A673 (cell line): Measurements from ENCODE around the gene SYNGR3. TPM values are rescaled to one million over a fixed set of nuclear protein-coding genes. Genes with fewer than 3 reads are reported as not detected.

ENCODE experiments used
- BruUV-seq: library from RNA; stranded (reverse); fragments of 400-500 nt; replicated peaks from 2 replicates; lab custom pipeline; 2021; lab: Mats Ljungman, UMichigan
- CTCF ChIA-PET: fragments of 300-600 bp; sonication (Branson Sonifier 250); formaldehyde crosslinking; loops from one replicate; lab custom pipeline; 2022; ENCODE audit warnings: antibody characterized with exemption; lab: Charles Lee
- POLR2A ChIA-PET: fragments of 300-600 bp; sonication (Branson Sonifier 250); formaldehyde crosslinking; loops from one replicate; lab custom pipeline; 2022; ENCODE audit warnings: antibody characterized with exemption; ENCODE audit not compliant: low non-redundant PET; lab: Charles Lee
- DNase-seq: peaks from one replicate; pipeline ENCODE4 v3.0.0-alpha.2; 2015; ENCODE audit warnings: low spot score
- H3K27ac ChIP-seq: fragments of 200-600 bp; sonication (generic); 2 replicates; pipeline ENCODE4 v1.5.1; 2016; ENCODE audit warnings: mixed run types, low read depth, mild to moderate bottlenecking, mixed read lengths, antibody characterized with exemption, low read length; ENCODE audit not compliant: poor library complexity, severe bottlenecking
- H3K27me3 ChIP-seq: fragments of 200-600 bp; sonication (generic); replicated peaks from 2 replicates; pipeline ENCODE4 v1.6.1; 2017; ENCODE audit warnings: mixed run types, low read depth, mild to moderate bottlenecking, mixed read lengths, antibody characterized with exemption, low read length; ENCODE audit not compliant: insufficient read depth, poor library complexity
- H3K36me3 ChIP-seq: fragments of 200-600 bp; sonication (generic); 2 replicates; pipeline ENCODE4 v1.6.1; 2016; ENCODE audit warnings: mixed run types, mild to moderate bottlenecking, mixed read lengths, antibody characterized with exemption, low read length; ENCODE audit not compliant: insufficient read depth, poor library complexity, severe bottlenecking
- H3K4me1 ChIP-seq: fragments of 200-600 bp; sonication (generic); 2 replicates; pipeline ENCODE4 v1.6.1; 2017; ENCODE audit warnings: mixed run types, mild to moderate bottlenecking, mixed read lengths, antibody characterized with exemption, low read length; ENCODE audit not compliant: insufficient read depth, poor library complexity, severe bottlenecking
- H3K4me3 ChIP-seq: fragments of 200-600 bp; sonication (generic); 2 replicates; pipeline ENCODE4 v1.5.1; 2016; ENCODE audit warnings: low read depth, mixed run types, mild to moderate bottlenecking, mixed read lengths, low read length; ENCODE audit not compliant: poor library complexity, severe bottlenecking
- H3K9me3 ChIP-seq: fragments of 200-600 bp; sonication (generic); 2 replicates; pipeline ENCODE4 v1.6.1; 2016; ENCODE audit warnings: mixed run types, low read depth, mild to moderate bottlenecking, mixed read lengths, antibody characterized with exemption, low read length; ENCODE audit not compliant: poor library complexity, severe bottlenecking
- EZH2 ChIP-seq: fragments of 200-600 bp; sonication (generic); IDR thresholded peaks from 2 replicates; pipeline ENCODE4 v1.6.1; 2017; ENCODE audit warnings: borderline replicate concordance, low read depth, mild to moderate bottlenecking, mixed read lengths, antibody characterized with exemption, low read length; ENCODE audit not compliant: poor library complexity, severe bottlenecking
- intact Hi-C: fragments of 100-400 bp; cut with micrococcal nuclease; formaldehyde crosslinking; loops from one replicate; pipeline ENCODE4 v1.10.0; 2022; ENCODE audit not compliant: unreplicated experiment
- total RNA-seq: library from RNA; stranded (reverse); gene quantifications from 2 replicates; pipeline ENCODE4 v1.2.3, GENCODE V29; 2021
- TF ChIP-seq, protein P1 (sequence below): fragments of 300-800, 200-600 bp; sonication (generic); conservative IDR thresholded peaks from 2 replicates; pipeline ENCODE4 v1.5.1; 2017; ENCODE audit warnings: low read depth, mild to moderate bottlenecking, antibody characterized with exemption, low read length, moderate library complexity, mixed read lengths

The SYNGR3 gene
- total RNA-seq, 1 experiment from 2014 or later, result 1.4 TPM

DNA sequence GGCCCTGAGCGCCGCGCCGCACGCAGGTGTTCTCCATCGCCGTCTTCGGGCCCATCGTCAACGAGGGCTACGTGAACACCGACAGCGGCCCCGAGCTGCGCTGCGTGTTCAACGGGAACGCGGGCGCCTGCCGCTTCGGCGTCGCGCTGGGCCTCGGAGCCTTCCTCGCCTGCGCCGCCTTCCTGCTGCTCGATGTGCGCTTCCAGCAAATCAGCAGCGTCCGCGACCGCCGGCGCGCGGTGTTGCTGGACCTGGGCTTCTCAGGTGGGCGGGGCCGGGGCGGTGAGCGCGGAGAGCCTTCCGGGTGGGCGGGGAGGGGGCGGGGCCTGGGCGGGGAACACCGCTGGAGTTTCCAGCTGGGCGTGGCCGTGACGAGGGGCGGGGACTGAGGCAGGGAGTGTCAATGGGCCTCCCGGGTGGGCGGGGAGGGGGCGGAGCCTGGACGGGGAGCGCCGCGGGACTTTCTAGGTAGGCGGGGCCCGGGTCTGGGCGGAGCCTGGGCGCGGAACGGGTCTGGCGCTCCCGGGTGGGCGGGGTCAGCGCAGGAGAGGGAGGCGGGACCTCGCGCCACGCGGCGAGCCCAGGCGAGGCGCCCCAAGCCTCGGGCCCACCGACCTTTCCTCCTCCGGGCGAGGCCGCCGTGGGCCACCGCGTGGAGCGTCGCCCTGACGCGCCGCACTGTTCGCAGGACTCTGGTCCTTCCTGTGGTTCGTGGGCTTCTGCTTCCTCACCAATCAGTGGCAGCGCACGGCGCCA lies 2.4 kb downstream of the SYNGR3 start:
- no peak overlapping the region for H3K4me3 ChIP-seq
- BruUV-seq, result no TSS peak
- POLR2A ChIA-PET, result interaction anchor here (1.0 kb wide), 1 partner anchor 27 kb away, joined by 3 read pairs; the partner anchor contains the start of gene RPS2

DNA sequence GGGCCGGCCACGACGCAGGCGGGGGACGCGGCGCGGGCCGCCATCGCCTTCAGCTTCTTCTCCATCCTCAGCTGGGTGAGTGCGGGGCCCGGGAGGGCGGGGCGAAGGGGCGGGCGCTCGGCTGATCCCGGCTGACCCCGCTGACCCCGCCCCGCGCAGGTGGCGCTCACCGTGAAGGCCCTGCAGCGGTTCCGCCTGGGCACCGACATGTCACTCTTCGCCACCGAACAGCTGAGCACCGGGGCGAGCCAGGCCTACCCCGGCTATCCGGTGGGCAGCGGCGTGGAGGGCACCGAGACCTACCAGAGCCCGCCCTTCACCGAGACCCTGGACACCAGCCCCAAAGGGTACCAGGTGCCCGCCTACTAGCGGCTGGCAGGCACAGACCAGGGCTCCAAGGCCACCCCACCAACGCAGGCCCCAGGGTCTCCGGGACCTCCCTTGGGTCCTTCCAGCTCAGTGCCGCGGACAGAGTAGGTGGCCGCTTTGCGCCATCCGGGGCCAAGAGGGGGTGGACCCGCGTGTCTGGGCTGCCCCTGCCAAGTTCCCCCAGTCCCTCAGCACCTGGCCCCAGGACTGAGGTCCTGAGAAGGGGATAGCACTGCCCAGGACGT lies 3.0 kb downstream of the SYNGR3 start:
- H3K4me3 ChIP-seq, result no peak overlapping the region
- H3K27me3 ChIP-seq, result peaks cover 17% of the 10 kb centered on the region
- ChIA-PET POLR2A (interaction anchor here (1.0 kb wide), 1 partner anchor 28 kb away, joined by 3 read pairs; the partner anchor contains the start of gene RPS2), CTCF (no interaction called here)
- no peak overlapping the region for H3K27ac ChIP-seq
- TF ChIP-seq, protein P1, sequence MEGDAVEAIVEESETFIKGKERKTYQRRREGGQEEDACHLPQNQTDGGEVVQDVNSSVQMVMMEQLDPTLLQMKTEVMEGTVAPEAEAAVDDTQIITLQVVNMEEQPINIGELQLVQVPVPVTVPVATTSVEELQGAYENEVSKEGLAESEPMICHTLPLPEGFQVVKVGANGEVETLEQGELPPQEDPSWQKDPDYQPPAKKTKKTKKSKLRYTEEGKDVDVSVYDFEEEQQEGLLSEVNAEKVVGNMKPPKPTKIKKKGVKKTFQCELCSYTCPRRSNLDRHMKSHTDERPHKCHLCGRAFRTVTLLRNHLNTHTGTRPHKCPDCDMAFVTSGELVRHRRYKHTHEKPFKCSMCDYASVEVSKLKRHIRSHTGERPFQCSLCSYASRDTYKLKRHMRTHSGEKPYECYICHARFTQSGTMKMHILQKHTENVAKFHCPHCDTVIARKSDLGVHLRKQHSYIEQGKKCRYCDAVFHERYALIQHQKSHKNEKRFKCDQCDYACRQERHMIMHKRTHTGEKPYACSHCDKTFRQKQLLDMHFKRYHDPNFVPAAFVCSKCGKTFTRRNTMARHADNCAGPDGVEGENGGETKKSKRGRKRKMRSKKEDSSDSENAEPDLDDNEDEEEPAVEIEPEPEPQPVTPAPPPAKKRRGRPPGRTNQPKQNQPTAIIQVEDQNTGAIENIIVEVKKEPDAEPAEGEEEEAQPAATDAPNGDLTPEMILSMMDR, result no peak
- no peak for TF ChIP-seq EZH2
- H3K4me1 ChIP-seq, result peaks cover 6% of the 10 kb centered on the region
- H3K36me3 ChIP-seq, result peaks cover 11% of the 10 kb centered on the region
- intact Hi-C loops, result no loop called here
- no peak for DNase-seq
- no peaks in the 10 kb centered on the region for H3K9me3 ChIP-seq
- no TSS peak for BruUV-seq

More for the DNA sequence above, 2.4 kb downstream of the SYNGR3 start:
- peak; percentile 93 for DNase-seq
- CTCF ChIA-PET, result interaction anchor here (0.6 kb wide), 1 partner anchor 149 kb away, joined by 8 read pairs; no protein-coding TSS in a partner anchor
- Histone ChIP-seq H3K27ac (no peak overlapping the region), H3K36me3 (peaks cover 5% of the 10 kb centered on the region), H3K9me3 (no peaks in the 10 kb centered on the region), H3K27me3 (peaks cover 17% of the 10 kb centered on the region), H3K4me1 (peaks cover 6% of the 10 kb centered on the region)
- TF ChIP-seq, protein P1, result no peak
- TF ChIP-seq EZH2, result no peak
- intact Hi-C loops, result no loop called here

DNA sequence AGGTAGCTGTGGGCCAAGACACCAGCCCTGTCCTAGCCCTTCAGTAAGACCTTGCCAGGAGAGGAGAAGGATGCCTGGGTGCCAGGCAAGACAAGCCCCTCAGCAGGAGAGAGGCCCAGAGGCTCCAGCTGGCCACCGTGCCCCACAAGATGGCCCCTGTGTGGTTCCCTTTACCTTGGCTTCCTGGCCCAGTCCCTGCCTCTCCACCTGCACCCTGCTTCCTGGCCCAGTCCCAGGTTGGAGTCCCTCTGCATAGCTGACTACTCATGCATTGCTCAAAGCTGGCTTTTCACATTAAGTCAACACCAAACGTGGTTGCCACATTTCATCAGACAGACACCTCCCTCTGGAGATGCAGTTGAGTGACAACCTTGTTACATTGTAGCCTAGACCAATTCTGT lies 4.0 kb downstream of the SYNGR3 start:
- Histone ChIP-seq H3K27ac (peak overlapping the region; percentile 29), H3K36me3 (peaks cover 20% of the 10 kb centered on the region), H3K27me3 (peaks cover 17% of the 10 kb centered on the region), H3K4me3 (no peak overlapping the region), H3K9me3 (no peaks in the 10 kb centered on the region), H3K4me1 (peaks cover 6% of the 10 kb centered on the region)
- intact Hi-C loops, result no loop called here
- ChIA-PET CTCF (no interaction called here), POLR2A (no interaction called here)
- no peak for DNase-seq
- TF ChIP-seq, protein P1, result no peak
- TF ChIP-seq EZH2, result no peak
- no TSS peak for BruUV-seq
